Measurements from ENCODE around the gene OR6Y1. TPM values are rescaled to one million over a fixed set of nuclear protein-coding genes. Genes with fewer than 3 reads are reported as not detected.

OR6Y1 gene
- total RNA-seq, 1 experiment from 2014 or later = not detected

GRCh38 chr1:158564608-158565007 is 10.4 kb upstream of the OR6Y1 start:
- ChIA-PET CTCF (interaction anchor here (0.7 kb wide), 1 partner anchor 11 kb away, joined by 3 read pairs; the partner anchor contains the start of gene OR6Y1), POLR2A (no interaction called here)
- H3K4me3 Mint-ChIP-seq (ENCODE audit: unreplicated experiment) = no peak overlapping the region
- no peak overlapping the region for H3K27ac Mint-ChIP-seq (ENCODE audit: low read depth, unreplicated experiment)
- H3K36me3 Mint-ChIP-seq (ENCODE audit: insufficient read depth, unreplicated experiment) = no peaks in the 10 kb centered on the region
- H3K27me3 Mint-ChIP-seq (ENCODE audit: insufficient read depth, unreplicated experiment) = peaks cover 79% of the 10 kb centered on the region
- no TSS peak for BruUV-seq (replicated peaks)
- DNase-seq (ENCODE audit: unreplicated experiment) = no peak
- TF ChIP-seq CTCF (IDR thresholded peaks at IDR 0.05; ENCODE audit: unreplicated experiment) = no peak
- no peaks in the 10 kb centered on the region for H3K9me3 Mint-ChIP-seq (ENCODE audit: unreplicated experiment)
- intact Hi-C loops (cut with micrococcal nuclease) = no loop called here
- no peaks in the 10 kb centered on the region for H3K4me1 Mint-ChIP-seq (ENCODE audit: insufficient read depth, unreplicated experiment)

GRCh38 chr1:158563853-158564252 is 9.6 kb upstream of the OR6Y1 start:
- no peak for TF ChIP-seq CTCF (IDR thresholded peaks at IDR 0.05; ENCODE audit: unreplicated experiment)
- ChIA-PET POLR2A (no interaction called here), CTCF (interaction anchor here (0.6 to 1.2 kb wide), 4 partner anchors 10 to 529 kb away, joined by 3 to 4 read pairs (median 4); partner anchors contain the start of gene OR6Y1)
- Mint-ChIP-seq H3K27ac (ENCODE audit: low read depth, unreplicated experiment) (no peak overlapping the region), H3K4me3 (ENCODE audit: unreplicated experiment) (no peak overlapping the region), H3K4me1 (ENCODE audit: insufficient read depth, unreplicated experiment) (no peaks in the 10 kb centered on the region), H3K36me3 (ENCODE audit: insufficient read depth, unreplicated experiment) (no peaks in the 10 kb centered on the region), H3K9me3 (ENCODE audit: unreplicated experiment) (no peaks in the 10 kb centered on the region), H3K27me3 (ENCODE audit: insufficient read depth, unreplicated experiment) (peaks cover 81% of the 10 kb centered on the region)
- no peak for DNase-seq (ENCODE audit: unreplicated experiment)
- no TSS peak for BruUV-seq (replicated peaks)
- intact Hi-C loops (cut with micrococcal nuclease) = no loop called here

- ChIA-PET CTCF (no interaction called here), POLR2A (no interaction called here)
- no TSS peak for BruUV-seq (replicated peaks)
- Mint-ChIP-seq H3K27me3 (ENCODE audit: insufficient read depth, unreplicated experiment) (peaks cover 68% of the 10 kb centered on the region), H3K4me1 (ENCODE audit: insufficient read depth, unreplicated experiment) (no peaks in the 10 kb centered on the region), H3K4me3 (ENCODE audit: unreplicated experiment) (no peak overlapping the region), H3K36me3 (ENCODE audit: insufficient read depth, unreplicated experiment) (no peaks in the 10 kb centered on the region), H3K9me3 (ENCODE audit: unreplicated experiment) (no peaks in the 10 kb centered on the region), H3K27ac (ENCODE audit: low read depth, unreplicated experiment) (no peak overlapping the region)
- intact Hi-C loops (cut with micrococcal nuclease) = no loop called here
- no peak for DNase-seq (ENCODE audit: unreplicated experiment)
- TF ChIP-seq CTCF (IDR thresholded peaks at IDR 0.05; ENCODE audit: unreplicated experiment) = no peak
These were observed 5.5 kb upstream of the OR6Y1 start for GRCh38 chr1:158559696-158560095.

- Mint-ChIP-seq H3K9me3 (ENCODE audit: unreplicated experiment) (no peaks in the 10 kb centered on the region), H3K4me3 (ENCODE audit: unreplicated experiment) (no peak overlapping the region), H3K27me3 (ENCODE audit: insufficient read depth, unreplicated experiment) (peaks cover 85% of the 10 kb centered on the region), H3K4me1 (ENCODE audit: insufficient read depth, unreplicated experiment) (no peaks in the 10 kb centered on the region), H3K36me3 (ENCODE audit: insufficient read depth, unreplicated experiment) (no peaks in the 10 kb centered on the region), H3K27ac (ENCODE audit: low read depth, unreplicated experiment) (no peak overlapping the region)
- TF ChIP-seq CTCF (IDR thresholded peaks at IDR 0.05; ENCODE audit: unreplicated experiment) = no peak
- BruUV-seq (replicated peaks) = no TSS peak
- DNase-seq (ENCODE audit: unreplicated experiment) = no peak
- CTCF ChIA-PET = interaction anchor here (0.6 to 1.8 kb wide), 3 partner anchors 25 to 495 kb away, joined by 3 to 8 read pairs (median 4); no protein-coding TSS in a partner anchor
- intact Hi-C loops (cut with micrococcal nuclease) = no loop called here
- POLR2A ChIA-PET = no interaction called here
These were observed 1.9 kb downstream of the OR6Y1 start for GRCh38 chr1:158552296-158552695.
